H1 (cell line): ENCODE measurements around the gene DYNC1I1. TPM values are rescaled to one million over a fixed set of nuclear protein-coding genes. Genes with fewer than 3 reads are reported as not detected.

Experiments
- CTCF ChIA-PET: fragments of 300-600 bp; sonication (Branson Sonifier 250); formaldehyde crosslinking; loops from one replicate; lab custom pipeline; 2021; ENCODE audit not compliant: partially characterized antibody; lab: Charles Lee
- POLR2A ChIA-PET: fragments of 300-600 bp; sonication (Branson Sonifier 250); formaldehyde crosslinking; loops from one replicate; lab custom pipeline; 2021; ENCODE audit warnings: inconsistent platforms; ENCODE audit not compliant: partially characterized antibody; lab: Charles Lee
- DNase-seq, 2 experiments: peaks; one replicate each; pipeline versions ENCODE4 v3.0.0 to v3.0.0-alpha.2; 2010 to 2022; ENCODE audit warnings: low spot score in 2 of 2, low read depth in 1 of 2, mixed read lengths in 1 of 2
- FAIRE-seq: peaks from 2 replicates; lab custom pipeline; 2011; peaks lifted over from hg19 to GRCh38; lab: Jason Lieb, UNC
- H2AFZ ChIP-seq: 2 replicates; pipeline ENCODE4 v1.8.1; 2012; ENCODE audit warnings: low read length, inconsistent platforms
- H2AK5ac ChIP-seq: 2 replicates; pipeline ENCODE4 v1.6.1; 2013; ENCODE audit warnings: low read depth, low read length
- H2BK120ac ChIP-seq: replicated peaks from 2 replicates; pipeline ENCODE3; 2013; ENCODE audit warnings: low read depth, low read length, inconsistent platforms
- H2BK12ac ChIP-seq: 2 replicates; pipeline ENCODE4 v1.6.1; 2013; ENCODE audit warnings: low read depth, low read length
- H2BK15ac ChIP-seq: 2 replicates; pipeline ENCODE4 v1.6.1; 2013; ENCODE audit warnings: low read length
- H2BK20ac ChIP-seq: 2 replicates; pipeline ENCODE4 v1.6.1; 2013; ENCODE audit warnings: low read length
- H2BK5ac ChIP-seq: 2 replicates; pipeline ENCODE4 v1.6.1; 2013; ENCODE audit warnings: low read depth, low read length
- H3K14ac ChIP-seq: 2 replicates; pipeline ENCODE4 v1.6.1; 2013; ENCODE audit warnings: inconsistent platforms; ENCODE audit not compliant: insufficient read length
- H3K18ac ChIP-seq: 2 replicates; pipeline ENCODE4 v1.6.1; 2013; ENCODE audit warnings: low read length; ENCODE audit errors: extremely low read depth
- H3K23ac ChIP-seq: 2 replicates; pipeline ENCODE4 v1.6.1; 2013; ENCODE audit warnings: inconsistent platforms; ENCODE audit not compliant: insufficient read length
- H3K23me2 ChIP-seq: 2 replicates; pipeline ENCODE4 v1.6.1; 2013; ENCODE audit warnings: low read depth, low read length
- H3K27ac ChIP-seq: 2 replicates; pipeline ENCODE4 v1.6.1; 2011; ENCODE audit warnings: low read depth, low read length, inconsistent platforms
- H3K27me3 ChIP-seq, 4 experiments: replicated peaks in 1 of 4; 1 replicate in 1 of 4; 2 replicates in 3 of 4; pipeline versions ENCODE4 v1.6.1 to v1.8.1; 2011 to 2013; ENCODE audit warnings: low read length in 3 of 4, mild to moderate bottlenecking in 3 of 4, inconsistent platforms in 2 of 4, mixed read lengths in 2 of 4, moderate library complexity in 1 of 4; ENCODE audit not compliant: control insufficient read depth in 3 of 4, insufficient read depth in 3 of 4; ENCODE audit errors: extremely low read depth in 1 of 4
- H3K36me3 ChIP-seq, 4 experiments: 2 replicates each; pipeline versions ENCODE4 v1.6.1 to v1.8.1; 2011 to 2013; ENCODE audit warnings: mild to moderate bottlenecking in 4 of 4, low read length in 3 of 4, moderate library complexity in 2 of 4, control low read depth in 1 of 4, inconsistent platforms in 1 of 4; ENCODE audit not compliant: insufficient read depth in 4 of 4, control insufficient read depth in 2 of 4
- H3K4ac ChIP-seq: replicated peaks from 2 replicates; pipeline ENCODE3; 2013; ENCODE audit warnings: low read length, low read depth, mixed read lengths, inconsistent platforms; ENCODE audit not compliant: insufficient read length
- H3K4me1 ChIP-seq, 4 experiments: replicated peaks in 1 of 4; 1 replicate in 1 of 4; 2 replicates in 3 of 4; pipeline versions ENCODE4 v1.6.1 to v1.8.1; 2011 to 2013; ENCODE audit warnings: low read length in 3 of 4, inconsistent platforms in 2 of 4, mixed read lengths in 1 of 4; ENCODE audit not compliant: insufficient read depth in 4 of 4, control insufficient read depth in 3 of 4
- H3K4me2 ChIP-seq, 2 experiments: 2 replicates each; pipeline versions ENCODE4 v1.6.1 to v1.8.1; 2011 to 2013; ENCODE audit warnings: low read depth in 2 of 2, low read length in 2 of 2, control low read depth in 1 of 2, inconsistent platforms in 1 of 2, mild to moderate bottlenecking in 1 of 2; ENCODE audit not compliant: insufficient read depth in 1 of 2
- H3K4me3 ChIP-seq, 4 experiments: fragments of 200-600, 300-600 bp in 1 of 4; sonication (generic), shearing (Covaris generic), sonication (Bioruptor Twin) in 1 of 4; 2 replicates each; pipeline versions ENCODE4 v1.5.1 to v1.8.1; 2011 to 2016; ENCODE audit warnings: low read length in 4 of 4, low read depth in 3 of 4, control low read depth in 2 of 4, inconsistent platforms in 2 of 4, mild to moderate bottlenecking in 2 of 4, mixed read lengths in 1 of 4, moderate library complexity in 1 of 4; ENCODE audit not compliant: insufficient read depth in 2 of 4; ENCODE audit errors: extremely low read depth in 1 of 4
- H3K56ac ChIP-seq: replicated peaks from 2 replicates; pipeline ENCODE3; 2013; ENCODE audit warnings: low read depth, mild to moderate bottlenecking, mixed read lengths, low read length, inconsistent platforms; ENCODE audit not compliant: insufficient read length
- H3K79me1 ChIP-seq: 2 replicates; pipeline ENCODE4 v1.6.1; 2013; ENCODE audit warnings: low read depth, low read length, control low read depth
- H3K79me2 ChIP-seq, 2 experiments: 2 replicates each; pipeline versions ENCODE4 v1.6.1 to v1.8.1; 2012 to 2013; ENCODE audit warnings: low read length in 2 of 2, mild to moderate bottlenecking in 2 of 2, inconsistent platforms in 1 of 2; ENCODE audit not compliant: insufficient read depth in 2 of 2, control insufficient read depth in 1 of 2
- H3K9ac ChIP-seq, 4 experiments: replicated peaks in 1 of 4; 1 replicate in 1 of 4; 2 replicates in 3 of 4; pipeline versions ENCODE4 v1.6.1 to v1.8.1; 2011 to 2013; ENCODE audit warnings: low read depth in 3 of 4, low read length in 3 of 4, control low read depth in 2 of 4, mild to moderate bottlenecking in 2 of 4, moderate library complexity in 2 of 4, inconsistent platforms in 1 of 4; ENCODE audit errors: extremely low read depth in 1 of 4
- H3K9me3 ChIP-seq, 2 experiments: 2 replicates each; pipeline versions ENCODE4 v1.6.1 to v1.8.1; 2012 to 2013; ENCODE audit warnings: mild to moderate bottlenecking in 2 of 2, moderate library complexity in 2 of 2, control low read depth in 1 of 2, inconsistent platforms in 1 of 2, low read depth in 1 of 2, low read length in 1 of 2, mixed read lengths in 1 of 2; ENCODE audit not compliant: insufficient read depth in 2 of 2
- H4K20me1 ChIP-seq, 2 experiments: replicated peaks in 1 of 2; 2 replicates each; pipeline versions ENCODE3 to v1.8.1; 2011 to 2013; ENCODE audit warnings: inconsistent platforms in 2 of 2, low read length in 2 of 2, mild to moderate bottlenecking in 1 of 2; ENCODE audit not compliant: insufficient read depth in 2 of 2, control insufficient read depth in 1 of 2
- H4K5ac ChIP-seq: 2 replicates; pipeline ENCODE4 v1.6.1; 2013; ENCODE audit warnings: low read length, low read depth, mixed read lengths, inconsistent platforms; ENCODE audit not compliant: insufficient read length
- H4K8ac ChIP-seq: 2 replicates; pipeline ENCODE4 v1.8.0; 2013; ENCODE audit warnings: mild to moderate bottlenecking, moderate library complexity, low read length, inconsistent platforms; ENCODE audit not compliant: insufficient read depth; ENCODE audit errors: extremely low read depth
- H4K91ac ChIP-seq: replicated peaks from 2 replicates; pipeline ENCODE3; 2013; ENCODE audit warnings: low read length, mixed read lengths, inconsistent platforms; ENCODE audit not compliant: insufficient read length
- BACH1 ChIP-seq: IDR thresholded peaks from 2 replicates; pipeline ENCODE4 v1.6.1; 2012; ENCODE audit warnings: low read length, improper control_type of control experiment
- CTBP2 ChIP-seq: IDR thresholded peaks from 2 replicates; pipeline ENCODE4 v1.7.0; 2011; ENCODE audit warnings: borderline replicate concordance, mild to moderate bottlenecking, moderate library complexity, mixed read lengths, low read length; ENCODE audit not compliant: insufficient read depth, insufficient read length
- EP300 ChIP-seq, 2 experiments: IDR thresholded peaks; 1 replicate in 1 of 2; 2 replicates in 1 of 2; pipeline ENCODE4 v1.6.1; 2011 to 2012; ENCODE audit warnings: low read depth in 2 of 2, low read length in 2 of 2, mild to moderate bottlenecking in 2 of 2, borderline replicate concordance in 1 of 2, inconsistent platforms in 1 of 2, moderate library complexity in 1 of 2
- GABPA ChIP-seq: IDR thresholded peaks from 2 replicates; pipeline ENCODE4 v1.6.1; 2011; ENCODE audit warnings: mild to moderate bottlenecking, low read length, moderate library complexity, borderline replicate concordance; ENCODE audit not compliant: insufficient read depth
- HDAC2 ChIP-seq, 2 experiments: fragments of 300-600 bp in 1 of 2; sonication (generic) in 1 of 2; IDR thresholded peaks; 2 replicates each; pipeline ENCODE4 v1.6.1; 2011 to 2012; ENCODE audit warnings: low read depth in 2 of 2, low read length in 2 of 2, mild to moderate bottlenecking in 2 of 2, moderate library complexity in 2 of 2, borderline replicate concordance in 1 of 2, inconsistent platforms in 1 of 2
- HDAC6 ChIP-seq: IDR thresholded peaks from one replicate; pipeline ENCODE4 v1.7.1; 2012; ENCODE audit warnings: low read depth, mild to moderate bottlenecking, inconsistent platforms, low read length, moderate library complexity
- KDM1A ChIP-seq: fragments of 200-600, 300-600 bp; sonication (generic); IDR thresholded peaks from 2 replicates; pipeline ENCODE4 v1.7.1; 2016; ENCODE audit warnings: mild to moderate bottlenecking, low read length, borderline replicate concordance
- NANOG ChIP-seq: IDR thresholded peaks from 2 replicates; pipeline ENCODE4 v1.6.1; 2011; ENCODE audit warnings: low read length, low read depth, mild to moderate bottlenecking, inconsistent platforms; ENCODE audit not compliant: insufficient read depth, poor library complexity, severe bottlenecking
- POLR2AphosphoS5 ChIP-seq: IDR thresholded peaks from 2 replicates; pipeline ENCODE4 v1.6.1; 2011; ENCODE audit warnings: low read depth, low read length
- SIN3A ChIP-seq, 2 experiments: IDR thresholded peaks in 1 of 2; conservative IDR thresholded peaks in 1 of 2; 2 replicates each; pipeline ENCODE4 v1.6.1; 2011 to 2012; ENCODE audit warnings: low read length in 2 of 2, improper control_type of control experiment in 1 of 2, low read depth in 1 of 2, mild to moderate bottlenecking in 1 of 2
- SP1 ChIP-seq: IDR thresholded peaks from 2 replicates; pipeline ENCODE4 v1.6.1; 2011; ENCODE audit warnings: low read depth, low read length
- SP2 ChIP-seq: IDR thresholded peaks from 2 replicates; pipeline ENCODE4 v1.6.1; 2012; ENCODE audit warnings: mild to moderate bottlenecking, low read length, inconsistent platforms
- WGBS, 2 experiments: shearing (Covaris generic) in 1 of 2; methylation state at CpG; one replicate each; pipeline versions ENCODE4 v1.1.6 to v1.1.7; 2013 to 2015; ENCODE audit warnings: low lambda C conversion rate in 2 of 2, mixed read lengths in 2 of 2, inconsistent platforms in 1 of 2, low coverage in 1 of 2, missing lambda C conversion rate in 1 of 2; ENCODE audit not compliant: insufficient replicate concordance in 2 of 2, insufficient coverage in 1 of 2, insufficient read length in 1 of 2; ENCODE audit errors: extremely low coverage in 1 of 2, missing lambda C conversion rate in 1 of 2; 5-methylcytosine and 5-hydroxymethylcytosine counted together
- polyA plus RNA-seq, 7 experiments: library from polyadenylated mRNA; depleted of rRNA in 3 of 7; stranded (reverse) in 5 of 7; unstranded in 2 of 7; fragments of >200 nt in 5 of 7; fragments of 200-250 nt in 2 of 7; gene quantifications; 1 replicate in 5 of 7; 2 replicates in 1 of 7; 4 replicates in 1 of 7; pipeline versions ENCODE4 v1.2.1 to v1.2.3, GENCODE V29; 2011 to 2013; ENCODE audit warnings: missing spikeins in 2 of 7, mixed read lengths in 2 of 7
- total RNA-seq: library from RNA; stranded (reverse); fragmentation: NEBNext Ultra II Directional; extraction: Animal tissue kit (Norgen Biotek cat#: 25700); gene quantifications from 2 replicates; pipeline ENCODE4 v1.2.1, GENCODE V29; 2021

Gene DYNC1I1
- total and polyA plus RNA-seq, 2 of the 8 experiments (the other 6 are each of a cell fraction or from before 2014, with no cell fraction given), result 0.45 to 0.58 TPM

GRCh38 chr7:95874541-95875265, 102.3 kb downstream of the DYNC1I1 start:
- Histone ChIP-seq H3K14ac (no peak overlapping the region), H3K27me3 (no peaks in the 10 kb centered on the region; a peak in 1 of 7 replicates), H3K79me2 (no peaks in the 10 kb centered on the region), H4K91ac (no peak overlapping the region), H2BK20ac (no peak overlapping the region), H3K4me3 (no peak overlapping the region), H4K8ac (no peak overlapping the region), H3K23me2 (no peaks in the 10 kb centered on the region), H3K18ac (no peak overlapping the region), H2BK5ac (no peak overlapping the region), H2BK15ac (no peak overlapping the region), H2AK5ac (no peak overlapping the region), H3K56ac (no peak overlapping the region), H4K20me1 (no peaks in the 10 kb centered on the region), H3K79me1 (no peaks in the 10 kb centered on the region), H3K9ac (no peak overlapping the region), H3K4ac (no peak overlapping the region), H3K4me2 (no peak overlapping the region), H3K36me3 (no peaks in the 10 kb centered on the region), H2BK120ac (no peak overlapping the region), H2BK12ac (no peak overlapping the region), H3K9me3 (peaks cover 0 to 2% of the 10 kb centered on the region in 2 experiments; a peak in 1 of 4 replicates), H4K5ac (no peak overlapping the region), H3K27ac (no peak overlapping the region), H3K23ac (no peak overlapping the region), H2AFZ (no peak overlapping the region), H3K4me1 (no peaks in the 10 kb centered on the region)
- WGBS, 2 experiments, result 91% methylated on average over 4 of the region's 4 CpGs; no CpG with 5 or more reads in 1 of the 2 experiments
- POLR2A ChIA-PET, result no interaction called here
- CTCF ChIA-PET, result interaction anchor here (1.1 to 17.5 kb wide), 7 partner anchors 30 to 160 kb away, joined by 3 to 335 read pairs (median 5); no protein-coding TSS in a partner anchor
- FAIRE-seq (no peak), DNase-seq (no peak)
- TF ChIP-seq GABPA (no peak), SP1 (no peak), EP300 (IDR thresholded peaks at IDR 0.05; ENCODE audit: borderline replicate concordance in 1 of 2, low read depth in 2 of 2, low read length in 2 of 2) (no peak), HDAC2 (IDR thresholded peaks at IDR 0.05; ENCODE audit: borderline replicate concordance in 1 of 2, low read depth in 2 of 2, low read length in 2 of 2) (no peak), HDAC6 (no peak), CTBP2 (no peak), POLR2AphosphoS5 (no peak), NANOG (no peak), KDM1A (no peak), BACH1 (no peak), SIN3A (conservative IDR thresholded peaks at IDR 0.05 in 1 of 2, IDR thresholded peaks at IDR 0.05 in 1 of 2; ENCODE audit: low read depth in 1 of 2, low read length in 2 of 2) (no peak), SP2 (no peak)
